ENCODE measurements around the gene CDK5RAP3.
"Not testable (repeated sequence)": the region's sequence is repeated elsewhere in the genome, so short reads cannot be mapped to it uniquely, and the experiment has no call there.

The CDK5RAP3 gene

GRCh38 chr17:47982091-47982617 lies 11.2 kb downstream of the CDK5RAP3 start:
- peak overlapping the region in 3 of 7 experiments; percentile 7 to 25 (median 14) for H3K4me3 ChIP-seq (ENCODE audit: control insufficient read depth in 1 of 7, extremely low read depth in 1 of 7, insufficient read depth in 4 of 7, low read depth in 2 of 7, low read length in 6 of 7)
- no peaks in the 10 kb centered on the region for H3K9me3 ChIP-seq (ENCODE audit: control extremely low read depth in 1 of 5, control insufficient read depth in 4 of 5, insufficient read depth in 2 of 5, low read depth in 1 of 5, low read length in 4 of 5)
- H3K27me3 ChIP-seq (replicated peaks in 2 of 5; ENCODE audit: control insufficient read depth in 4 of 5, insufficient read depth in 5 of 5, low read length in 4 of 5): peaks cover 0 to 8% (median 0%) of the 10 kb centered on the region in 5 experiments
- H3K36me3 ChIP-seq (ENCODE audit: control insufficient read depth in 4 of 4, insufficient read depth in 4 of 4, low read length in 3 of 4): peaks cover 14 to 55% (median 29%) of the 10 kb centered on the region in 4 experiments
- 73% methylated on average over 8 of the region's 14 CpGs for WGBS (ENCODE audit: insufficient coverage)
- H3K27ac ChIP-seq (ENCODE audit: insufficient read depth in 1 of 2, low read depth in 1 of 2, low read length in 2 of 2, poor library complexity in 1 of 2, severe bottlenecking in 2 of 2): no peak overlapping the region
- ChIA-PET CTCF (interaction anchor here (1.3 to 29.2 kb wide), 4 partner anchors 17 to 56 kb away, joined by 3 to 511 read pairs (median 292); partner anchors contain the start of genes PNPO and PRR15L), POLR2A (interaction anchor here (1.0 kb wide), 1 partner anchor 30 kb away, joined by 3 read pairs; no protein-coding TSS in a partner anchor)
- no peak for DNase-seq
- H3K4me1 ChIP-seq (ENCODE audit: control extremely low read depth in 1 of 4, control insufficient read depth in 4 of 4, insufficient read depth in 4 of 4, low read length in 3 of 4): peaks cover 4 to 45% (median 41%) of the 10 kb centered on the region in 4 experiments

GRCh38 chr17:47982645-47983390 lies 11.9 kb downstream of the CDK5RAP3 start:
- POLR2A ChIA-PET: interaction anchor here (0.6 to 1.1 kb wide), 3 partner anchors 20 to 564 kb away, joined by 3 read pairs; no protein-coding TSS in a partner anchor
- Histone ChIP-seq H3K4me1 (ENCODE audit: control extremely low read depth in 1 of 4, control insufficient read depth in 4 of 4, insufficient read depth in 4 of 4, low read length in 3 of 4) (peaks cover 4 to 45% (median 41%) of the 10 kb centered on the region in 4 experiments), H3K27ac (ENCODE audit: insufficient read depth in 1 of 2, low read depth in 1 of 2, low read length in 2 of 2, poor library complexity in 1 of 2, severe bottlenecking in 2 of 2) (no peak overlapping the region), H3K36me3 (ENCODE audit: control insufficient read depth in 4 of 4, insufficient read depth in 4 of 4, low read length in 3 of 4) (peaks cover 14 to 49% (median 27%) of the 10 kb centered on the region in 4 experiments), H3K9me3 (ENCODE audit: control extremely low read depth in 1 of 5, control insufficient read depth in 4 of 5, insufficient read depth in 2 of 5, low read depth in 1 of 5, low read length in 4 of 5) (no peaks in the 10 kb centered on the region), H3K27me3 (replicated peaks in 2 of 5; ENCODE audit: control insufficient read depth in 4 of 5, insufficient read depth in 5 of 5, low read length in 4 of 5) (peaks cover 0 to 14% (median 0%) of the 10 kb centered on the region in 5 experiments), H3K4me3 (ENCODE audit: control insufficient read depth in 1 of 7, extremely low read depth in 1 of 7, insufficient read depth in 4 of 7, low read depth in 2 of 7, low read length in 6 of 7) (peak overlapping the region in 1 of 7 experiments; percentile 15)
- CTCF ChIA-PET: interaction anchor here (0.8 to 29.2 kb wide), 7 partner anchors 17 to 115 kb away, joined by 3 to 511 read pairs (median 7); partner anchors contain the start of genes PNPO and PRR15L
- DNase-seq: no peak
- 51% methylated on average over 8 of the region's 9 CpGs for WGBS (ENCODE audit: insufficient coverage)

- Histone ChIP-seq H3K9me3 (ENCODE audit: control extremely low read depth in 1 of 5, control insufficient read depth in 4 of 5, insufficient read depth in 2 of 5, low read depth in 1 of 5, low read length in 4 of 5) (no peaks in the 10 kb centered on the region), H3K4me3 (ENCODE audit: control insufficient read depth in 1 of 7, extremely low read depth in 1 of 7, insufficient read depth in 4 of 7, low read depth in 2 of 7, low read length in 6 of 7) (peak overlapping the region in 1 of 7 experiments; percentile 15), H3K27me3 (replicated peaks in 2 of 5; ENCODE audit: control insufficient read depth in 4 of 5, insufficient read depth in 5 of 5, low read length in 4 of 5) (peaks cover 0 to 17% (median 0%) of the 10 kb centered on the region in 5 experiments), H3K27ac (ENCODE audit: insufficient read depth in 1 of 2, low read depth in 1 of 2, low read length in 2 of 2, poor library complexity in 1 of 2, severe bottlenecking in 2 of 2) (no peak overlapping the region), H3K36me3 (ENCODE audit: control insufficient read depth in 4 of 4, insufficient read depth in 4 of 4, low read length in 3 of 4) (peaks cover 13 to 46% (median 24%) of the 10 kb centered on the region in 4 experiments), H3K4me1 (ENCODE audit: control extremely low read depth in 1 of 4, control insufficient read depth in 4 of 4, insufficient read depth in 4 of 4, low read length in 3 of 4) (peaks cover 4 to 45% (median 41%) of the 10 kb centered on the region in 4 experiments)
- WGBS (ENCODE audit: insufficient coverage): 91% methylated on average over 9 of the region's 11 CpGs
- ChIA-PET POLR2A (interaction anchor here (0.5 to 1.1 kb wide), 4 partner anchors 19 to 563 kb away, joined by 3 read pairs; no protein-coding TSS in a partner anchor), CTCF (interaction anchor here (0.8 to 23.5 kb wide), 6 partner anchors 16 to 114 kb away, joined by 3 to 511 read pairs (median 5); no protein-coding TSS in a partner anchor)
- DNase-seq: no peak
Observed at GRCh38 chr17:47983492-47984223, 12.7 kb downstream of the CDK5RAP3 start.

GRCh38 chr17:47986520-47986919 lies 15.6 kb downstream of the CDK5RAP3 start:
- ChIA-PET CTCF (interaction anchor here (0.6 to 23.5 kb wide), 5 partner anchors 8 to 88 kb away, joined by 3 to 511 read pairs (median 6); no protein-coding TSS in a partner anchor), POLR2A (interaction anchor here (1.4 kb wide), 1 partner anchor 31 kb away, joined by 3 read pairs; no protein-coding TSS in a partner anchor)
- H3K36me3 ChIP-seq (ENCODE audit: control insufficient read depth in 4 of 4, insufficient read depth in 4 of 4, low read length in 3 of 4): peaks cover 0 to 22% (median 3%) of the 10 kb centered on the region in 4 experiments
- H3K4me3 ChIP-seq (ENCODE audit: control insufficient read depth in 1 of 7, extremely low read depth in 1 of 7, insufficient read depth in 4 of 7, low read depth in 2 of 7, low read length in 6 of 7): no peak overlapping the region
- H3K27ac ChIP-seq (ENCODE audit: insufficient read depth in 1 of 2, low read depth in 1 of 2, low read length in 2 of 2, poor library complexity in 1 of 2, severe bottlenecking in 2 of 2): no peak overlapping the region
- 100% methylated on average over 3 of the region's 5 CpGs for WGBS (ENCODE audit: insufficient coverage)
- DNase-seq: no peak
- no peaks in the 10 kb centered on the region for H3K9me3 ChIP-seq (ENCODE audit: control extremely low read depth in 1 of 5, control insufficient read depth in 4 of 5, insufficient read depth in 2 of 5, low read depth in 1 of 5, low read length in 4 of 5)
- peaks cover 4 to 31% (median 29%) of the 10 kb centered on the region in 4 experiments for H3K4me1 ChIP-seq (ENCODE audit: control extremely low read depth in 1 of 4, control insufficient read depth in 4 of 4, insufficient read depth in 4 of 4, low read length in 3 of 4)
- peaks cover 0 to 22% (median 0%) of the 10 kb centered on the region in 5 experiments for H3K27me3 ChIP-seq (replicated peaks in 2 of 5; ENCODE audit: control insufficient read depth in 4 of 5, insufficient read depth in 5 of 5, low read length in 4 of 5)

- no peak overlapping the region for H3K27ac ChIP-seq (ENCODE audit: insufficient read depth in 1 of 2, low read depth in 1 of 2, low read length in 2 of 2, poor library complexity in 1 of 2, severe bottlenecking in 2 of 2)
- H3K9me3 ChIP-seq (ENCODE audit: control extremely low read depth in 1 of 5, control insufficient read depth in 4 of 5, insufficient read depth in 2 of 5, low read depth in 1 of 5, low read length in 4 of 5): no peaks in the 10 kb centered on the region
- H3K36me3 ChIP-seq (ENCODE audit: control insufficient read depth in 4 of 4, insufficient read depth in 4 of 4, low read length in 3 of 4): peaks cover 0 to 17% (median 1%) of the 10 kb centered on the region in 4 experiments
- DNase-seq: no peak
- H3K27me3 ChIP-seq (replicated peaks in 2 of 5; ENCODE audit: control insufficient read depth in 4 of 5, insufficient read depth in 5 of 5, low read length in 4 of 5): peaks cover 0 to 22% (median 0%) of the 10 kb centered on the region in 5 experiments
- POLR2A ChIA-PET: interaction anchor here (1.4 kb wide), 1 partner anchor 30 kb away, joined by 3 read pairs; no protein-coding TSS in a partner anchor
- H3K4me1 ChIP-seq (ENCODE audit: control extremely low read depth in 1 of 4, control insufficient read depth in 4 of 4, insufficient read depth in 4 of 4, low read length in 3 of 4): peaks cover 4 to 23% (median 21%) of the 10 kb centered on the region in 4 experiments
- 91% methylated on average over 9 of the region's 17 CpGs for WGBS (ENCODE audit: insufficient coverage)
- CTCF ChIA-PET: interaction anchor here (0.6 to 23.5 kb wide), 5 partner anchors 9 to 87 kb away, joined by 3 to 511 read pairs (median 6); no protein-coding TSS in a partner anchor
- no peak overlapping the region for H3K4me3 ChIP-seq (ENCODE audit: control insufficient read depth in 1 of 7, extremely low read depth in 1 of 7, insufficient read depth in 4 of 7, low read depth in 2 of 7, low read length in 6 of 7)
Observed at GRCh38 chr17:47987240-47987835, 16.4 kb downstream of the CDK5RAP3 start.

GRCh38 chr17:47988445-47988844 lies 17.5 kb downstream of the CDK5RAP3 start:
- not testable (repeated sequence) for H3K4me3 ChIP-seq (ENCODE audit: control insufficient read depth in 1 of 7, extremely low read depth in 1 of 7, insufficient read depth in 4 of 7, low read depth in 2 of 7, low read length in 6 of 7); H3K36me3 ChIP-seq (ENCODE audit: control insufficient read depth in 4 of 4, insufficient read depth in 4 of 4, low read length in 3 of 4); H3K27ac ChIP-seq (ENCODE audit: insufficient read depth in 1 of 2, low read depth in 1 of 2, low read length in 2 of 2, poor library complexity in 1 of 2, severe bottlenecking in 2 of 2); DNase-seq; H3K9me3 ChIP-seq (ENCODE audit: control extremely low read depth in 1 of 5, control insufficient read depth in 4 of 5, insufficient read depth in 2 of 5, low read depth in 1 of 5, low read length in 4 of 5)
- Histone ChIP-seq H3K27me3 (replicated peaks in 2 of 5; ENCODE audit: control insufficient read depth in 4 of 5, insufficient read depth in 5 of 5, low read length in 4 of 5) (peaks cover 0 to 22% (median 0%) of the 10 kb centered on the region in 5 experiments), H3K4me1 (ENCODE audit: control extremely low read depth in 1 of 4, control insufficient read depth in 4 of 4, insufficient read depth in 4 of 4, low read length in 3 of 4) (peaks cover 0 to 12% (median 10%) of the 10 kb centered on the region in 4 experiments)
- no CpG with 5 or more reads among the region's 1 CpG for WGBS (ENCODE audit: insufficient coverage)
- ChIA-PET CTCF (interaction anchor here (1.3 to 23.5 kb wide), 5 partner anchors 8 to 47 kb away, joined by 3 to 511 read pairs (median 9); no protein-coding TSS in a partner anchor), POLR2A (interaction anchor here (0.6 kb wide), 1 partner anchor 23 kb away, joined by 3 read pairs; no protein-coding TSS in a partner anchor)
